Suprapubic skin (tissue), 3 donors: ENCODE data around the gene CTXN1.

ENCODE experiments used
- POLR2A ChIP-seq, 2 donors: fragments of 450-650 bp; IDR thresholded peaks; one replicate each; pipeline ENCODE4 v1.6.1; 2017; ENCODE audit warnings: antibody characterized with exemption in 2 of 2, mild to moderate bottlenecking in 2 of 2, moderate library complexity in 2 of 2
- TF ChIP-seq, protein P1 (sequence below), 2 donors: fragments of 200-600 bp in 1 of 2; fragments of 450-650 bp in 1 of 2; sonication (generic) in 1 of 2; IDR thresholded peaks; one replicate each; pipeline ENCODE4 v1.5.1; 2016 to 2019; ENCODE audit warnings: antibody characterized with exemption in 2 of 2, mild to moderate bottlenecking in 1 of 2, moderate library complexity in 1 of 2

DNA sequence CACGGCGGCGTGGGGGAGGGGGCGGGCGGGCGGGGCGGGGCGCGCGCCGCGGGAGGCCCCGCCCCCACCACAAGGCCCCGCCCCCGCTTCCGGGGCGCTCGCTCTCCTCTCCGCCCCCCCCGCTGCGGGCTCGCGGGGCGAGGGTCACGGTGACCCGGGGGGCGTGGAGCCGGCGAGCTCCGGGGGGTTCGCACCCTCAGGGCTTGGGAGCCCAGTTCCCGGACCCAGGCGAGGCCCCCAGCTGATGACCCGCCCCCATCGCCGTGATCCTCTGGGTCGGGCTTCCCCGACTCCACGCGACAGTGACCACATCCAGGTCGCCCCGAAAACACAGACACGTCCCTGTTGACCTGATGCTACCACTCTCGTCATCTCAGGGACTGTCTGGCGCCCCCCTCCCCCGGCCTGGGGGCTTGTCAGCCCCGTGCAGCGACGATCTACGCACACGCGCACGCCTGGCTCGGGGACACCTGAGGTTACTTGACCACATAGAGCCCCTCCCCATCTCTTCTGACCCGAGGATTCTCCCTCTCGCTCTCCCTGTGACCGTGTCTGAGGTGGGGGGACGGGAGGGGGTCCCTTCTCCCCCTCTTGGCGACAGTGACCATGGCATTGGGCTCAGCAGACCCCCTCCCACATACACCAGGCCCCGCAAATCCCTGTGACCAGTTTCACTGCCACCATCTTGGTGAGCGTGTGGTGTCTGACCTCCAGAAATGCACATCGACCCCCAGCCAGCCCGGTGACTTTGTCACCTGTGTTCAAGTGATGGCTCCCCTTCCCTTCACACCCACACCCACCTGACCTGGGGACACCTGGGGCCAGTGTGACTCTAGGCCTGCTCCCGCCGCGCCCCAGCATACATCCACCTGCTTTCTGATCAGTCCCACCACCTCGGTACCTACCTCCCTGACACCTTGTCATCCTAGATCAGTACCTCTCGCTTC is 21.6 kb downstream of the CTXN1 start:
- TF ChIP-seq, protein P1, sequence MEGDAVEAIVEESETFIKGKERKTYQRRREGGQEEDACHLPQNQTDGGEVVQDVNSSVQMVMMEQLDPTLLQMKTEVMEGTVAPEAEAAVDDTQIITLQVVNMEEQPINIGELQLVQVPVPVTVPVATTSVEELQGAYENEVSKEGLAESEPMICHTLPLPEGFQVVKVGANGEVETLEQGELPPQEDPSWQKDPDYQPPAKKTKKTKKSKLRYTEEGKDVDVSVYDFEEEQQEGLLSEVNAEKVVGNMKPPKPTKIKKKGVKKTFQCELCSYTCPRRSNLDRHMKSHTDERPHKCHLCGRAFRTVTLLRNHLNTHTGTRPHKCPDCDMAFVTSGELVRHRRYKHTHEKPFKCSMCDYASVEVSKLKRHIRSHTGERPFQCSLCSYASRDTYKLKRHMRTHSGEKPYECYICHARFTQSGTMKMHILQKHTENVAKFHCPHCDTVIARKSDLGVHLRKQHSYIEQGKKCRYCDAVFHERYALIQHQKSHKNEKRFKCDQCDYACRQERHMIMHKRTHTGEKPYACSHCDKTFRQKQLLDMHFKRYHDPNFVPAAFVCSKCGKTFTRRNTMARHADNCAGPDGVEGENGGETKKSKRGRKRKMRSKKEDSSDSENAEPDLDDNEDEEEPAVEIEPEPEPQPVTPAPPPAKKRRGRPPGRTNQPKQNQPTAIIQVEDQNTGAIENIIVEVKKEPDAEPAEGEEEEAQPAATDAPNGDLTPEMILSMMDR (IDR thresholded peaks at IDR 0.05), result no peak
- no peak for TF ChIP-seq POLR2A (IDR thresholded peaks at IDR 0.05)
